GM23338 (cell line): ENCODE results near the gene KRTAP17-1. TPM values are rescaled to one million over a fixed set of nuclear protein-coding genes. Genes with fewer than 3 reads are reported as not detected.

ENCODE experiments used
- ATAC-seq: fragments of 200-7000 bp; cut with Tn5 transposase; 3 replicates; pipeline ENCODE4 v1.9.1; 2020
- DNase-seq: peaks from one replicate; pipeline ENCODE4 v3.0.0-alpha.2; 2015; ENCODE audit warnings: low spot score
- H2AFZ ChIP-seq: fragments of 200-600 bp; sonication (generic); 2 replicates; pipeline ENCODE4 v1.8.0; 2016; ENCODE audit warnings: antibody characterized with exemption, mild to moderate bottlenecking, moderate library complexity
- H3F3A ChIP-seq: fragments of 200-600 bp; sonication (generic); replicated peaks from 2 replicates; pipeline ENCODE4 v1.8.0; 2017; ENCODE audit warnings: antibody characterized with exemption, mixed run types, low read depth
- H3K27ac ChIP-seq: fragments of 200-600 bp; sonication (generic); 2 replicates; pipeline ENCODE4 v1.6.1; 2016; ENCODE audit warnings: low read depth
- H3K27me3 ChIP-seq: fragments of 200-600 bp; sonication (generic); 2 replicates; pipeline ENCODE4 v1.8.0; 2016; ENCODE audit warnings: mild to moderate bottlenecking, mixed run types, moderate library complexity; ENCODE audit not compliant: insufficient read depth
- H3K36me3 ChIP-seq: fragments of 200-600 bp; sonication (generic); 2 replicates; pipeline ENCODE4 v1.8.0; 2016; ENCODE audit warnings: mild to moderate bottlenecking; ENCODE audit not compliant: insufficient read depth
- H3K4me1 ChIP-seq: fragments of 200-600 bp; sonication (generic); 2 replicates; pipeline ENCODE4 v1.8.0; 2016; ENCODE audit warnings: mild to moderate bottlenecking, moderate library complexity; ENCODE audit not compliant: insufficient read depth
- H3K4me2 ChIP-seq: fragments of 200-600 bp; sonication (generic); 2 replicates; pipeline ENCODE4 v1.7.1; 2017; ENCODE audit warnings: mixed run types
- H3K4me3 ChIP-seq: fragments of 200-600 bp; sonication (generic); 2 replicates; pipeline ENCODE4 v1.6.1; 2016; ENCODE audit warnings: mixed run types
- H3K79me2 ChIP-seq: fragments of 200-600 bp; sonication (generic); replicated peaks from 2 replicates; pipeline ENCODE4 v1.8.0; 2017; ENCODE audit warnings: mild to moderate bottlenecking; ENCODE audit not compliant: insufficient read depth
- H3K9me2 ChIP-seq: fragments of 200-600 bp; sonication (generic); 2 replicates; pipeline ENCODE4 v1.8.0; 2017; ENCODE audit not compliant: insufficient read depth
- H4K20me1 ChIP-seq: fragments of 200-600 bp; sonication (generic); replicated peaks from 2 replicates; pipeline ENCODE4 v1.8.0; 2017; ENCODE audit warnings: mild to moderate bottlenecking; ENCODE audit not compliant: insufficient read depth
- H3K27ac Mint-ChIP-seq: 2 replicates; pipeline ENCODE4 v1.8.0; 2020; ENCODE audit warnings: inconsistent platforms, mild to moderate bottlenecking, moderate library complexity, mixed read lengths
- H3K27me3 Mint-ChIP-seq: 3 replicates; pipeline ENCODE4 v1.8.0; 2022; ENCODE audit warnings: low read depth, mild to moderate bottlenecking, moderate library complexity, mixed read lengths, inconsistent platforms; ENCODE audit not compliant: insufficient read depth, poor library complexity
- H3K36me3 Mint-ChIP-seq: 3 replicates; pipeline ENCODE4 v1.8.0; 2021; ENCODE audit warnings: low read depth, mild to moderate bottlenecking, inconsistent platforms, moderate library complexity, mixed read lengths
- H3K4me1 Mint-ChIP-seq: 3 replicates; pipeline ENCODE4 v1.8.0; 2020; ENCODE audit warnings: mild to moderate bottlenecking, inconsistent platforms, mixed read lengths
- H3K4me3 Mint-ChIP-seq: 3 replicates; pipeline ENCODE4 v1.8.0; 2021; ENCODE audit warnings: moderate library complexity, mild to moderate bottlenecking, inconsistent platforms, mixed read lengths
- H3K9me3 Mint-ChIP-seq: 3 replicates; pipeline ENCODE4 v1.8.0; 2020; ENCODE audit warnings: moderate library complexity, mild to moderate bottlenecking, inconsistent platforms, mixed read lengths
- CREB1 ChIP-seq: fragments of 250-450 bp; sonication (Bioruptor Pico); IDR thresholded peaks from 2 replicates; pipeline ENCODE4 v1.5.0; 2020; ENCODE audit warnings: low read depth, mild to moderate bottlenecking, moderate library complexity
- CTCF ChIP-seq, 2 experiments: fragments of 200-600 bp in 1 of 2; sonication (generic) in 1 of 2; conservative IDR thresholded peaks; 2 replicates each; pipeline versions ENCODE4 v1.5.1 to v1.6.1; 2016 to 2017; ENCODE audit warnings: antibody characterized with exemption in 2 of 2, low read depth in 2 of 2, mild to moderate bottlenecking in 2 of 2, moderate library complexity in 1 of 2
- EZH2 ChIP-seq: fragments of 200-600 bp; sonication (generic); IDR thresholded peaks from one replicate; pipeline ENCODE4 v1.8.0; 2017; ENCODE audit warnings: antibody characterized with exemption, mild to moderate bottlenecking, low read depth; ENCODE audit not compliant: unreplicated experiment
- NANOG ChIP-seq: IDR thresholded peaks from 2 replicates; pipeline ENCODE4 v1.6.1; 2016; ENCODE audit warnings: antibody characterized with exemption, borderline replicate concordance
- STAT1 ChIP-seq: IDR thresholded peaks from one replicate; pipeline ENCODE4 v1.6.1; 2016; ENCODE audit warnings: antibody characterized with exemption; ENCODE audit not compliant: unreplicated experiment
- ZNF114 ChIP-seq: fragments of 250-450 bp; sonication (Bioruptor Pico); IDR thresholded peaks from 2 replicates; pipeline ENCODE4 v1.5.0; 2020; ENCODE audit warnings: mild to moderate bottlenecking, moderate library complexity
- polyA plus RNA-seq: library from polyadenylated mRNA; unstranded; fragments of >200 nt; fragmentation: Nextera tagmentation; extraction: Ambion mirVana; gene quantifications from 2 replicates; pipeline ENCODE4 v1.2.1, GENCODE V29; 2016
- total RNA-seq: library from RNA; depleted of rRNA; stranded (reverse); fragments of >200 nt; shearing (Covaris generic); gene quantifications from 2 replicates; pipeline ENCODE4 v1.2.3, GENCODE V29; 2014
- TF ChIP-seq, protein P1 (sequence below): fragments of 250-450 bp; sonication (Bioruptor Pico); IDR thresholded peaks from 2 replicates; pipeline ENCODE4 v1.5.0; 2020; ENCODE audit warnings: mild to moderate bottlenecking, moderate library complexity

The KRTAP17-1 gene
- total and polyA plus RNA-seq, 2 experiments from 2014 or later: not detected

DNA sequence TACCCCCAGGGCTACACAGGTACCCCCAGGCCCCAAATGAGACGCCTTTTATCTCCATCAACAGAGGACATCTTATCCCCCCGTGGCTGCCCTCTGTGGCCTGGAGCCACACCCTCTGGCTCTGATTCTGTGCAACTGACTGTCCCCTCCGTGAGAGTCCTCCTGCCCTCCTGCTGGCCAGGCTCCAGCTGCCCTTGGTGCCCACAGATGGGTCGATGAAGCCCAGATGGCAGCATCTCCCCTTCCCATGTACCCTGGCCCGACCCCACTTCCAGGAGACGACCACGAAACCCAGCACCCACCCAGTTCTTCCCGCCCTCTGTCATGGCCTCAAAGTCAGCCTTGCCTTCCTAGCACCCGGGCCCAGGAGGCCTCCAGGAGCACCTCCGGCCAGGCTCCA lies 9.6 kb upstream of the KRTAP17-1 start:
- no peak overlapping the region for H3K27ac Mint-ChIP-seq
- Histone ChIP-seq H2AFZ (no peak overlapping the region), H3K4me1 (no peaks in the 10 kb centered on the region), H3K4me3 (no peak overlapping the region), H3K27me3 (no peaks in the 10 kb centered on the region), H3K9me2 (no peaks in the 10 kb centered on the region), H3K27ac (no peak overlapping the region), H3F3A (no peaks in the 10 kb centered on the region), H4K20me1 (no peaks in the 10 kb centered on the region), H3K79me2 (no peaks in the 10 kb centered on the region), H3K36me3 (no peaks in the 10 kb centered on the region), H3K4me2 (no peak overlapping the region)
- TF ChIP-seq EZH2: no peak
- no peaks in the 10 kb centered on the region for H3K36me3 Mint-ChIP-seq
- ATAC-seq (no peak), DNase-seq (no peak)
- H3K27me3 Mint-ChIP-seq: peaks cover 11% of the 10 kb centered on the region
- H3K4me1 Mint-ChIP-seq: no peaks in the 10 kb centered on the region; the same call in 2 of the 3 replicates
- H3K9me3 Mint-ChIP-seq: peaks cover 1% of the 10 kb centered on the region; the same call in 1 of the 3 replicates
- H3K4me3 Mint-ChIP-seq: no peak overlapping the region

DNA sequence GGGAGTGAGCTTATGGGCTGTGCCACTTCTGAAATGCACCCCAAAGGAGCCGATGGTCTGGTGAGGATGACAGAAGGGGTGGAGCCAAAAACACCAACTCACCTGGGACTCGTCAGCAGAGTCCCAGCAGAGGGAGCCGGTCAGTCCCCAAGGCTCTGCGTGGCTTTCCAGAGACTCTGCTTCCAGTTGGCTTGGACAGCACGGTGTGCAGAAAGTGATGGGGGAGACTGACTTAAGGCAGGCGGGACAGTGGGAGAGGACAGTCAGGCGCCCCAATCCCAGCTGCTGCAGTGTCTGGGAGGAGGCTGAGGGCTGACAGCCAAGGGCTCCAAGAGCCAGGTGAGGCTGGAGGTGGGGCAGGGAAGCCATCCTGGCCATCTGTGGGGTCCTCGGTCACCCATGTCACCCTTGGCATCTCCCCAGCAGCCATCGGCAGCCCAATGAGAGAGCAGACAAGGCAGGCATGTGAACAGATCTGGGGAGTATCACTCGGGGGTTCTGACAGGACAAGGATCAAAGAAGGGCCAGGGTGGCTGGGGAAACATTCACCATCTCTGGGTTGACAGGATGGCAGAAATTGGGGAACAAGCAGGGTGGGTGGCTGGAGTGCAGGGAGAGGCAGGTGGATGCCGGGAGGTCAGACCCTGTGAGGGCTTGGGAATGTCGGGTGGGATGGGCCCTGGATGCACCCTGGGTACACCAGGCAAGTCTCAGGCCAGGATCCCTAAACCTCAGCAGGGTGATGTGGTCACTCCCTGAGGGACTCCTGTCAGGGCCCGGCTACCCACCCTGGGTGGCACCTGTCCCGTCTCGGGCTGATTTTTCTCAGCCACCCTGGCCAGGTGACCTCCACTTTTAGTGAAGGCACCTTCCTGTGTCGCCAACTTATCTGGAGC lies 8.9 kb upstream of the KRTAP17-1 start:
- DNase-seq: peak; percentile 79
- no peak overlapping the region for H3K4me3 ChIP-seq
- Mint-ChIP-seq H3K27ac (no peak overlapping the region), H3K9me3 (peaks cover 8% of the 10 kb centered on the region; the same call in 1 of the 3 replicates), H3K36me3 (peaks cover 6% of the 10 kb centered on the region; the same call in 1 of the 3 replicates), H3K27me3 (peaks cover 9% of the 10 kb centered on the region), H3K4me1 (no peaks in the 10 kb centered on the region; the same call in 2 of the 3 replicates), H3K4me3 (no peak overlapping the region)
- H3K36me3 ChIP-seq: no peaks in the 10 kb centered on the region
- no peaks in the 10 kb centered on the region for H3K27me3 ChIP-seq
- H2AFZ ChIP-seq: peak overlapping the region; percentile 47; the same call in 1 of the 2 replicates
- H3K9me2 ChIP-seq: no peaks in the 10 kb centered on the region
- ATAC-seq: peak; percentile 93
- H3K4me2 ChIP-seq: no peak overlapping the region
- H3K79me2 ChIP-seq: no peaks in the 10 kb centered on the region
- H3K27ac ChIP-seq: no peak overlapping the region
- no peaks in the 10 kb centered on the region for H3K4me1 ChIP-seq
- TF ChIP-seq CREB1 (0 out of 2 replicates have a peak, but pooled peaks have one; percentile 20), CTCF (conservative IDR thresholded peaks at IDR 0.05; ENCODE audit: low read depth in 2 of 2) (peak; percentile 52 to 77), NANOG (no peak), ZNF114 (CRISPR knock-in tag) (no peak), STAT1 (no peak)
- TF ChIP-seq, protein P1, sequence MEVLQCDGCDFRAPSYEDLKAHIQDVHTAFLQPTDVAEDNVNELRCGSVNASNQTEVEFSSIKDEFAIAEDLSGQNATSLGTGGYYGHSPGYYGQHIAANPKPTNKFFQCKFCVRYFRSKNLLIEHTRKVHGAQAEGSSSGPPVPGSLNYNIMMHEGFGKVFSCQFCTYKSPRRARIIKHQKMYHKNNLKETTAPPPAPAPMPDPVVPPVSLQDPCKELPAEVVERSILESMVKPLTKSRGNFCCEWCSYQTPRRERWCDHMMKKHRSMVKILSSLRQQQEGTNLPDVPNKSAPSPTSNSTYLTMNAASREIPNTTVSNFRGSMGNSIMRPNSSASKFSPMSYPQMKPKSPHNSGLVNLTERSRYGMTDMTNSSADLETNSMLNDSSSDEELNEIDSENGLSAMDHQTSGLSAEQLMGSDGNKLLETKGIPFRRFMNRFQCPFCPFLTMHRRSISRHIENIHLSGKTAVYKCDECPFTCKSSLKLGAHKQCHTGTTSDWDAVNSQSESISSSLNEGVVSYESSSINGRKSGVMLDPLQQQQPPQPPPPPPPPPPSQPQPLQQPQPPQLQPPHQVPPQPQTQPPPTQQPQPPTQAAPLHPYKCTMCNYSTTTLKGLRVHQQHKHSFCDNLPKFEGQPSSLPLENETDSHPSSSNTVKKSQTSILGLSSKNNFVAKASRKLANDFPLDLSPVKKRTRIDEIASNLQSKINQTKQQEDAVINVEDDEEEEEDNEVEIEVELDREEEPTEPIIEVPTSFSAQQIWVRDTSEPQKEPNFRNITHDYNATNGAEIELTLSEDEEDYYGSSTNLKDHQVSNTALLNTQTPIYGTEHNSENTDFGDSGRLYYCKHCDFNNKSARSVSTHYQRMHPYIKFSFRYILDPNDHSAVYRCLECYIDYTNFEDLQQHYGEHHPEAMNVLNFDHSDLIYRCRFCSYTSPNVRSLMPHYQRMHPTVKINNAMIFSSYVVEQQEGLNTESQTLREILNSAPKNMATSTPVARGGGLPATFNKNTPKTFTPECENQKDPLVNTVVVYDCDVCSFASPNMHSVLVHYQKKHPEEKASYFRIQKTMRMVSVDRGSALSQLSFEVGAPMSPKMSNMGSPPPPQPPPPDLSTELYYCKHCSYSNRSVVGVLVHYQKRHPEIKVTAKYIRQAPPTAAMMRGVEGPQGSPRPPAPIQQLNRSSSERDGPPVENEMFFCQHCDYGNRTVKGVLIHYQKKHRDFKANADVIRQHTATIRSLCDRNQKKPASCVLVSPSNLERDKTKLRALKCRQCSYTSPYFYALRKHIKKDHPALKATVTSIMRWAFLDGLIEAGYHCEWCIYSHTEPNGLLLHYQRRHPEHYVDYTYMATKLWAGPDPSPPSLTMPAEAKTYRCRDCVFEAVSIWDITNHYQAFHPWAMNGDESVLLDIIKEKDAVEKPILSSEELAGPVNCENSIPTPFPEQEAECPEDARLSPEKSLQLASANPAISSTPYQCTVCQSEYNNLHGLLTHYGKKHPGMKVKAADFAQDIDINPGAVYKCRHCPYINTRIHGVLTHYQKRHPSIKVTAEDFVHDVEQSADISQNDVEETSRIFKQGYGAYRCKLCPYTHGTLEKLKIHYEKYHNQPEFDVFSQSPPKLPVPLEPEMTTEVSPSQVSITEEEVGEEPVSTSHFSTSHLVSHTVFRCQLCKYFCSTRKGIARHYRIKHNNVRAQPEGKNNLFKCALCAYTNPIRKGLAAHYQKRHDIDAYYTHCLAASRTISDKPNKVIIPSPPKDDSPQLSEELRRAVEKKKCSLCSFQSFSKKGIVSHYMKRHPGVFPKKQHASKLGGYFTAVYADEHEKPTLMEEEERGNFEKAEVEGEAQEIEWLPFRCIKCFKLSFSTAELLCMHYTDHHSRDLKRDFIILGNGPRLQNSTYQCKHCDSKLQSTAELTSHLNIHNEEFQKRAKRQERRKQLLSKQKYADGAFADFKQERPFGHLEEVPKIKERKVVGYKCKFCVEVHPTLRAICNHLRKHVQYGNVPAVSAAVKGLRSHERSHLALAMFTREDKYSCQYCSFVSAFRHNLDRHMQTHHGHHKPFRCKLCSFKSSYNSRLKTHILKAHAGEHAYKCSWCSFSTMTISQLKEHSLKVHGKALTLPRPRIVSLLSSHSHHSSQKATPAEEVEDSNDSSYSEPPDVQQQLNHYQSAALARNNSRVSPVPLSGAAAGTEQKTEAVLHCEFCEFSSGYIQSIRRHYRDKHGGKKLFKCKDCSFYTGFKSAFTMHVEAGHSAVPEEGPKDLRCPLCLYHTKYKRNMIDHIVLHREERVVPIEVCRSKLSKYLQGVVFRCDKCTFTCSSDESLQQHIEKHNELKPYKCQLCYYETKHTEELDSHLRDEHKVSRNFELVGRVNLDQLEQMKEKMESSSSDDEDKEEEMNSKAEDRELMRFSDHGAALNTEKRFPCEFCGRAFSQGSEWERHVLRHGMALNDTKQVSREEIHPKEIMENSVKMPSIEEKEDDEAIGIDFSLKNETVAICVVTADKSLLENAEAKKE (CRISPR knock-in tag): no peak
- H3F3A ChIP-seq: no peaks in the 10 kb centered on the region
- no peaks in the 10 kb centered on the region for H4K20me1 ChIP-seq
